Measurements from ENCODE around the gene BMP7.
A peak's percentile ranks its signal among the peaks of the same experiment; 100 is the strongest.

Gene BMP7

DNA sequence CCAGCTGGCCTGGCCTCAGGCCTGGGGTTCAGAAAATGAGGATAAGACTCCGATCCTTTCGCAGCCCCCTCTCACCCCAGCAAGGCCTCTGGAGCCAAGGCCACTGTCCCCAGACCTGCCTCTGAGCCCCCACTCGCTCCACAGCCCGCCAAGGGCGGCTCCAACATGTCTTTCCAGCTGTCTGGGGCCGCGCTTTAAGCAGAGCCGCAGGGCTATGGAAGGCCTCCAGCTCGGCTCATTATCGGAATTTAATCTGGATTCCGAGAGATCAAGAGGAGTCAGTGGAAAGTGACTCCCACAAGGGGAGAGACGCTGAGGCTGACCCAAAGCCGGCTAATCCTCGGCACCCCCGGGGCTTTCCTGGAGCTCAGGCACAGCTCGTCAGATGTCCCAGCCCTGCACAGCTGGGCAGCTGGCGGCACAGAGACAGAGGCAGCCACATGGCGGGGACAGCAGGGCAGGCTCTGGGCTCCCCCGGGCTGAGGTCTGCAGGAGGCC is 41.8 kb downstream of the BMP7 start:
- no peak for ATAC-seq

DNA sequence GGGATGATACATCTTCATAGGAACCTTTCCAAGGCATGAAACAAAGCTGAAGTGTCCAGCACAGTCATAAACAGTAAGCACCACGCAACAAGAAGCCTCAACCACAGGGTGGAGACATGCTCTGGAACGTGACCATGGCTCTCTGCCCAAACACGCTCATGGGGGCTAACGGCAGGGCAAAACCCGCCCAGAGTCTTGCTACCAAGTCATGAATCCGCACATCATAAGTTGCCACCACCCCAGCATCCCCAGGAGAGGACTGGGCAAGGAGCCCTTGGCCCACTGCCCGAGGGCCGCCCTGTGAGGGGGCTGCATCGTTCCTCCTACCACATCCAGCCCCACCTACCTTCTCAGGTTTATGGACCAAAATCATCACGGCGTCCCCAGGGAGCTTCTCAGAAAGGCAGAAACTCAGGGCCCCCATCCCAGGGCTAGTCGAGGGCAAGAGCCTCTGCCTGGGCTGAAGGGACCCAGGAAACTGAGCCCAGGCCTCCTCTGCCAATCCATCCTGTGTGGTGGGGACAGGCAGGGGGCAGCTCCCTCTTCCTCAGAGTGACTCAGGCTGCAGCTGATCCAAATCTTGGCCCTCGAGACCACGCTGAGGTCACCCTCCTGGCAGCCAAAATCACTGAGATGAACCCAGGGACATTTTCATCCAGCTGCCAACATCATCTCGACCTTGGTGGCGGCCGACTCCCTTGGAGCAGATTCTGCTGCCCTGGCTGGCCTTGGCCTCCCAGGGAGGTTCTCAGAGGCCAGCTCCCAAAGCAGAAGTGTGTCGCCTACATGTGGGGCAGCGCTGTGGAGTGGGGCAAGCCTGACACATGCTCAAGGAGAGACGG is 42.6 kb downstream of the BMP7 start:
- ATAC-seq = no peak

DNA sequence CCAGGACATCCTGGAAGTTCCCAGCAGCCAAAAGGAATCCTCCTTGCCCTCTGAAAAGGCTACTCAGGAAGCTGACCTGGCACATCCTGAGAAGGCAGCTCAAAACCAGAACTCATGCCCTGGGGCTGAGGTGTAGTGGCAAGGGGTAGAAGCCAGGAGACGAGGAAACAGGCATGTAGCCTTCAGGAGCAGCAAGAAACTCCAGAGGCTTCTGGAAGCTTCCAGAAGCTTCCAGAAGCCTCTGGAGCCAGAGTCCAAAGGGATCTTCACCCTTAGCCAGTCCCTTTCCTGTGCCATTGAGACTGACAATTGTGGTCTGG is 43.9 kb downstream of the BMP7 start:
- ATAC-seq = no peak

DNA sequence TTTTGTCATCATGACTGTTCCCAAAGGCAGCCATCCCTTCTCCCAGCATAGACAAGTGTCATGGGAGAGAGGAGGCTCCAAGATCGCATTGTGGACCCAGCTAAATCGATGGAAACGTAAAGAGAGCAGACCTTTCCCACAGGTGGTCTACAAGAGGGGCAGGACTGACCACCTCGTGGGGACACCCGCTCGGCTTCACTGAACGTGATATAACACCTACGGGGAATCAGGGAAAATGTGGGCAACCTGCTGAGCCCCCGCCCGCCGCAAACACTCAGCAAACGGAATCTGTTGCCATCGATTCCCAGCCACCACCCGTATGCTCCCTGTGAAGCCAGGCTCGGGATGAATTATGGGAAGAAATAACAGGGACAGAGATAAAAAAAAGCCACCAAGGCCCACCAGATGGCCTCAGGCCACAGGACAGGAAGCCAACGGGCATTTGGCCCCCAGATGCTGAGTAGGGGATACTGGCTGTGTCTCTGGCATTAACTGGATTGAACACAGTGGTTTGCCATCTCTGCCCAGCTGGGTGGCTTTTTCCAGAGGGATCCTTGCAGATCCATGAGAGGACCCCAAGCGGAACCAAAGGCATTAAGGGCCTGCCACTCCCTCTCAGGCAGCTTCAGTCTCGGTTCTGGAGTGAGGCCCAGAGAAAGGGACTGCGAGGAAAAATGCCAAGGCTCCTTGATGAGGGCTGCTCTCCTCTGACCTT is 44.4 kb downstream of the BMP7 start:
- ATAC-seq = no peak

DNA sequence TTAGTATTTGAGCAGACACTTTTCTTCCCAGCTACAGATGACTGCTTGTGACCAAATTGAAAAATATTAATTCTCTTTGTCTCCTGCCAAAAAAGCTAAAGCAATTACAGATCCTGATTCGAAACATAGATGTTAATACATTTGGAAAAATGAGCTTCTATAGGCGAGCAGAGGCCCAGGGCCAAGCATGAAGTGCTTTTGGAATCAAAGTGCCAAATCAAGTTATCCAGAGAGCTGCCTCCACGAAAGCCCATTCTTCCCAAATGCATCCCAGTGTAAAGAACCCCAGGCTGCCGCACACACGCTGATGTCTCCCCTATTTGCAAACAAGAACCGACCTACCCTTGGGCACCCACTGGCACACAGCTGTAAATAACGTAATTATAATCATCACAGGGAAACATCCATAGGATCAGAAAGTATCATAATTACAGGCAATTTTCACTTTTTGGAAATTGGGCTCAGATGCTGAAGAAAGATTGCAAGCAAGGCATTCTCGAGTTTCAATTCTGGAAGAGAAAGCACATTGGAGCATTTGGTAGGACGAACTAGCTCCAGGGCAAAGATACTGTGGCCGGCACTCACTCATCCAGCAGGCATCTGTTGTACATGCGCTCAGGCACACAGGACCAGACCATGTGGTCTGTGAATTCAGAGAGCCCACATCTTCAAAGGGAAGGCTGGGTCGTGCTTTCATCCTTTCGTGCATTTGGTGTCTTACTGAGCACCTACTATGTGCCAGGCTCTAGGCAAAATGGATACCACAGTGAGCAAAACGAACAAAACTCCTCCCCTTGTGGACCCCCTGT is 45.9 kb downstream of the BMP7 start:
- ATAC-seq = no peak

DNA sequence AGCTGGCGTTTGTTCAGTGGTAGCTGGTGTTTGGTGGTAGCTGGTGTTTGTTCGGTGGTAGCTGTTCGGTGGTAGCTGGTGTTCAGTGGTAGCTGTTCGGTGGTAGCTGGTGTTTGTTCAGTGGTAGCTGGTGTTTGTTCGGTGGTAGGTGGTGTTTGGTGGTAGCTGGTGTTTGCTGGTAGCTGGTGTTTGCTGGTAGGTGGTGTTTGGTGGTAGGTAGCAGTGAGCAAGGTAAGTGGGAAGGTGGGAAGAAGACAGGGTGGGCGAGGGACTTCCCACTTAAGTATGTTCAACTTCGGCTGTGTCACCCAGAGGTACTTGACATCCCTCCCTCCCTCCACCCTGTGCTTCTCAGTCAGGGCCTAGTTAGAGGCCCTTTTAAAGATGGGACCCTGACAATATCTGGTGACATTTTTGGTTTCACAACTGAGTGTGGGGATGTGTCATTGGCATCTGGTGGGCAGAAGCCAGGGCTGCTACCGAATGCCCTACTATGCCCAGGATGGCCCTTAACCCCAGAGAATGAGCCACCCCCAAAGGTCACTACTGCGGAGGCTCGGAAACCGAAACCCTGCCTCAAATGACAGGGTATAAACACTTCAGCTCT is 47.3 kb downstream of the BMP7 start:
- no peak for ATAC-seq

DNA sequence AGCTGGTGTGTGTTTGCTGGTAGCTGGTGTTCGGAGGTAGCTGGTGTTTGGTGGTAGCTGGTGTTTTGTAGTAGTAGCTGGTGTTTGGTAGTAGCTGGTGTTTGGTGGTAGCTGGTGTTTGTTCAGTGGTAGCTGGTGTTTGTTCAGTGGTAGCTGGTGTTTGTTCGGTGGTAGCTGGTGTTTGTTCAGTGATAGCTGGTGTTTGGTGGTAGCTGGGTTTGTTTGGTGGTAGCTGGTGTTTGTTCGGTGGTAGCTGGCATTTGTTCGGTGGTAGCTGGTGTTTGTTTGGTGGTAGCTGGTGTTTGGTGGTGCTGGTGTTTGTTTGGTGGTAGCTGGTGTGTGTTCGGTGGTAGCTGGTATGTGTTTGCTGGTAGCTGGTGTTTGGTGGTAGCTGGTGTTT is 48.0 kb downstream of the BMP7 start:
- ATAC-seq = no peak

DNA sequence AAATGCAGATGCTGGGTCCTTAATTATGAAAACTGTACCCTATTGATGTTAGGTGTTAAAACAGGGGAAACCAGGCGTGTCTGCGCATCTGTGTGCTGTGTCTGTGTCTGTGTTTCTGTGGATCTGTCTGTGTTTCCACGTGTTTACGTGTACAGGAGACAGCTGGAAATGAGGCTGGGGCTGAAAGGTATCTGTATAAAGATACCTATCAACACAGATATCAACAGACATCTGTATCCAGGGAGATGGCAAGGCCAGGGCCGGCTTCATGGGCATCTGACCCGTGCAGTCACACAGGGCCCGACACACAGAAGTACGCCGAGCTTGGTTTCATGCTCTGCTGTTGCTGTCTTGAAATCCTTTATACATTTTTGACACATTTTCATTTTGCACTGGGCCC is 48.6 kb downstream of the BMP7 start:
- no peak for ATAC-seq

DNA sequence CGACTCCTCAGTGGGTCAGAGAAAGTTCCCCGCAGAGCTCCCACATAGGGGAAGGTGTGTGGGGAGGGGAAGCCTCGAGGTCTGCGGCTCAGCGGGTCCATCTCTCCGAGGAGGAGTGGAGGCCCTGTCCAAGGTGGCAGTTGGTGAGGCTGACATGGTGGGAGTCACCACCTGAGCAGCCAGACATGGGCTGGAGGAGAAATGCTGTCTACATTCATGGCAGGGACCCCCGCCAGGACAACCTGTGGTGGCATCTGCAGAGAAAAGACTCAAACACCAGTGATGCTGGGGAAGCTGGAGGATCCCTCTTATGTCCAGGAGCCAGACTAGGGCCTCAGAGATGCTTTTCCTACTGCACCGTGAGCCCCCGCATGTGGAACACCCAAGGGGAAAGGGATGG is 49.8 kb downstream of the BMP7 start:
- no peak for ATAC-seq

DNA sequence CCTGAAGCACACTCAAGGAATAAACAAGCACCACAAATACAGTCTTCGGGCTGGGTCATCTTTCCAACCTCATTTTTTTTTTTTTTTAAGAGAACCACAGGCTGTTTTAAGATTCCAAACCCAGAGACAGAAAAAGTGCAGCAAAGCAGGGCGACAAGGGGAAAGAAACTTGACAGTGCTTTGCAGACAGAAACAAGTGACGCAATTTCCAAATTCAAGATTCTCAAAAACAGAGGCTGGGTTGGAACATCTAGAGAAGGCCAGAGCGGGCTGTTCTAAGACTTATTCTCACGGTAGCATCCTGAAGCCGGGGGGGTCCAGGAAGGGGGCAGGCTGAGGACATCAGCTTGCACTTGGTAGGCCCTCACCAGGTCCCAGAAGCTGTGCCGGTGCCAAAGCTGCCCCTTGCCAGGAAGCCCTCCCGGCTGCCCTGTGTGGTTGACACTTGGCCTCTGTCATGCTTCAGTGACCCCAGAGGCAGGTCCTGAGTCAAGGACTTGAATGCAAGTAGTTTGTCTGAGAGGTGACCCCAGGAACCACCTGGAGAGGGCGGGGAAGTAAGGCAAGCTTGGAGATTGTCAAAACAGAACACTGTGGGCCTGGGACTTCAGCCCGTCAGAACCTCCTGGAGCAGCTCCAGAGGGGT is 50.5 kb downstream of the BMP7 start:
- no peak for ATAC-seq

DNA sequence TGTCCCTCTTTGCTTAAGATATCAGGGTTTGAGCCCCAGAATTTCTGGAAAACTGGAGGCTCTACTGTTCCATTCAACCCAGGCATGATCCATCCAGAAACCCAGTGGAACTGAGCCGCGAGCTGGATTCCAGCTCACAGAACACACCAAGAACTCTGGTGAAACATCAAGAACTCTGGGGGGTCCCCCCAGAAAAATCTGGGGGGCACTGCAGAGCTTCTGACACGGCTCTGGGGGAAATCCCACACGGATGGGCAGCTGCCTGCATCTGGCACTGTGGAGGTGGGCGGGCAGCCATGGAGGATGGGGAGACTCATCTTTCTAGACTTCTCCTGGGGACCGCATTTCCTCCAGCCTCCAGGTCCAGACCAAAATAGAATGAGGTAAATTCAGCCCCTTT is 51.0 kb downstream of the BMP7 start:
- ATAC-seq = no peak

DNA sequence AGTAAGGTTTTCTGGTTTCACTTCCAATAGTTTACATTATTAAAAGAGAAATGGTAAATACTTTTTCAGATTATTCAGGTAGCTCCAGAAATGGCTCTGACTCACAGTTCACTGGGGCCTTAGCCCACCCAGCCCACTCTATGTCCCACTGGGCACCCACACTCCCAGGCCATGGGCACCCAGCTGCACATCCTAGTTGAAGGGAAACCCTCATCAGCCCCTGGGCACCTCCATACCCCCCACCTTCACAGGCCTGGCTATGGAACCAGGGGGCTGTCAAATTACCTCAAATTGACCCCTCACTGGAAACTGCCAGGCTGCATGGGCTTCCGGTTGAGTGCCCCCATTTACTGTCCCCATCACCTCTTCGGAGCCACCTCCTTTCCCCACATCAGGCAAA is 51.5 kb downstream of the BMP7 start:
- no peak for ATAC-seq

DNA sequence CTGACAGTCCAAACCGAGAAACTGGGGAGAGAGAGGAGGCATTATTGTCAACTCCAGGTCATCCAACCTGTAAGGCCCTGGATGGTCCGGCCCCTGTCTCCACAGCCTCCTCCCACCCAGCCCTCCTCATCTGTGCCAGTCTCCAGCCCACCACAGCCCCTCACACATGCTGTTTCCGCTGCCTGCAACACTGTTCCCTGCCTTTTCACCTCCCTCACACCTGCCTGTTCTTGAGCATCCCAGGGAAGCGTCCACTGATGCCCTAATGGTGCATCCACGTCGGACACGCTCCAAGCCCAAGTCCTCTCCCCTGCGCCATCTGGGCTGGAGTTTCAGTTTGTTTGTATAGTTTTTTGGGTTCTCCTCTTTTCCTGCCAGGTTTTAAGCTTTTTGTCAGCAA is 52.0 kb downstream of the BMP7 start:
- ATAC-seq = no peak

DNA sequence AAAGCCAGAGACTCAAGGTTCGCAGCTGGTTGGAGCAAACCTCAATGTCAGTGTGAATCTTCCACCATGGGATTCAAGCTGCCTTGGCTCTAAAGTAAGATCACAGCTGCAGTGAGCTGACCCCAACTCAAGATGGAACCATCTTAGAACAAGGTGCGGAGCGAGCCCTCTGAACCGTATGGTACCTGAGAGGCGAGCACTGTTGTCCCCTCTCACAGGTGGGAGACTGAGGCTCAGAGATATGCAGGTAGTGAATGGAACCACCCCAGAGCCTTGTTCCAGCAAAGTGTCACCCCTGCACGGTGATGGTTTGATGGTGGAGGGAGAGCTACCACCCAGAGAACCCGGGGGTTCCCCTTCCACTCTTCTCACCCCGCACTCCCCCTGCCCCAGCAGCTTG is 52.5 kb downstream of the BMP7 start:
- ATAC-seq = no peak

DNA sequence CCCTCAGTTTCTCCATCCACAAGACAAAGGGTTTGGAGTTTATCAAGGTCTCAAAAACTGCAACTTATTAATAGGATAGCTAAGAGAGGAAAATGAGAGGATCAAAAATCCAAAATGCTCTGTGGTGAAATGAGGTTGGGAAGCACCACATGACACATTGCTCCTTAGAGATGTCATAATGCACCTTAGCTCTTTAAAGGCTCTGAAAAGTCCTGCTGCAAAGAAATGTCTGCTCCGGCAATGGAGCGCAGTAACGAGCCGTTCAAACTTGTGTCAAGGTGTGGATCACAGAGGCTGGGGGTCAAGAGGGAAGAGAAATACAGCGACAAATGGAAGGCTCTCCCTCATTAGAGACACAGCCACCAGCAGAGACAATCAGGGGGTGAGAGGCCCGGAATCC is 53.1 kb downstream of the BMP7 start:
- ATAC-seq = no peak

DNA sequence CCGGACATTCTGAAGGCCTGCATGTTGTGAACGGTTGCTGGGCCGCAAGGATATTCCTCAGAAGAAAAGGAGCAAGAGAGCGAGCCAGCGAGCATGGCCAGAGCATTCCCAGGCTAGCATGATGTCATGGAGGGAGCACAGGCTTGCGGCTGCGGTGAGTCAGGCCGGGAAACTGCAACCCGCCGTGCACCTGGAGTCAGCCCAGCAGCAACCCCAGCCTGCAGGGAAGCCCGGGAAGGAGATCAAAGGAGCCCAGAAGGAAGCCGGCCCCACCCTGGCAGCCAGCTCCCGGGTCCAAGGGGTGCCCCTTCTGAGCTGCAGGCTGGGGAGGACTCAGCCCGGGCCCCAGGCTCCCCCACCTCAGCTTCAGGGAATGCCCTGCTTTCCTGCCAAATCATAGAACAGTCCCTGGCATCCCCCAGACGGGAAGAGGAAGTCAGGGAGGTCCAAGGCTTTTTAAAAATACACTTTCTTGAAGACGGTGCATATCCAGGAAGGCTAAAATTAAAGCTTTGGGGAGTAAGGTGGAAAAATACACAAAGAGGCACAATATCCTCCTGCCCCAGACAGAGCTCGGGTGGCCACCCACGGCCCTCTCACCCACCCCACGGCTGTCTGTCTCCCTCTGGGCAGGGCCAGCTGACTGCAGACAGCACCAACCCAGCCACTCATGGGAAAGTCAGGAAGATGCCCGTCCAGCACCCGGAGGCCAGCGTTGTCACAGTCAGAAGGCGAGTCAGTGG is 53.7 kb downstream of the BMP7 start:
- peak in 1 of 2 donors; percentile 20 for ATAC-seq

DNA sequence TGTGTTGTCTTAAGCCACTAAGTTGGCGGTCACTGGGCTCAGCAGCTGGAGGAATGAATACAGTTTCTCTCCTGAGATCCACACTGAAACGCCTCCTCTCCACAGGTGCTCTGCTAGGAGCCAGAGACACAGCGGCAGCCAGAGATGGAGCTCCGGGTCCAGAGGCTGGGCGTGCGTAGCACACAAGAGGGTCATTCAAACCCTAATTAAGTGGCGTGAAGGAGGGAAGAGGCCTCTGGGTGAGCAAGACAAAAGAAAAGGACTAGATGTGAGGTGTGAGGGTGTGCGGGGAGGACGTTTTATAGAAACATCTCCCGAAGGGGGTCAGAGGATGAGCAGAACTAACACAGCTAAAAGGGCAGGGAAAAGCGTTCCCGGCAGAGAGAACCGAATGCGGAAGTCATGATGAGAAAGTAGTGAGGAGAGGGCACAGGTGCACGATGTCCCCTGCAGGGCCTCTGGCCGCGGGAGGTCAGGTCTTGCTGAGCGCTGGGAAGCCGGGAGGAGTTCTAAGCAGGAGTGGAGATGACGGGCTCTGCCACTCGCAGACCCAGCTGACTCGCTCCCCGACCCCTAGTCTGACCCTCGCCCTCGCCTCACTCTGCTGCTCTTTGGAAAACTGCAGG is 54.4 kb downstream of the BMP7 start:
- ATAC-seq = no peak

DNA sequence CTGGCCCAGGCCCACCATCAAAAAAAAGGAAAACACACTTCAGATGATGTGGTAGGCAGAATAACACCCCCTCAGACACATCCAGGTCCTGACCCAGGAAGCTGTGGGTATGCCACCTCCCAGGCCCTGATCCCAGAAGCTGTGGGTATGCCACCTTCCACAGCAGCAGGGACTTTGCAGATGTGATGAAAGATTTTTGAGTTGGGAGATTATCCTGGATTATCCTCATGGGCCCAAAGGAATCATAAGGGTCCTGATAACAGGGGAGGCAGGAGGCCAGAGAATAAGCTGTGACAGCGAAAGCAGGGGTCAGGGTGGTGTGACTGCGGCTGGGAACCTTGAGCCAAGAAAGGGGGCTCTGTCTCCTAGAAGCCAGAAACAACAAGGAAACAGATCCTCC is 55.0 kb downstream of the BMP7 start:
- ATAC-seq = no peak

DNA sequence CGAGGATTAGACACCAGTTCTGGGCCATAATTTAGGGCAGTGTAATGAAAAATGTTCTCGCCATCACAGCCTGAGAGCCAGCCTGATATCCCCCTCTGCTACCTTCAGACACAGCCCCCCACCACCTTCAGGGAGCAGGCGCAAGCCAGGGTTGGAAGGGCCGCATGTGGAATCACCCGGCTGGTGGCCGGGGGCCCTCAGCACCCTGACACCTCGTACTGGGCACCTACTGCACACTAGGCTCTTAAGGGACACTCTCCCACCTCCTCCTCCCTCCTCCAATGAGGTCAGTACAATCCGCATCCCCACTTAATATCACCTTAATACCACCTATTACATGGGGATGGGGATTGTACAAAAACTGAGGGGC is 55.5 kb downstream of the BMP7 start:
- no peak for ATAC-seq

DNA sequence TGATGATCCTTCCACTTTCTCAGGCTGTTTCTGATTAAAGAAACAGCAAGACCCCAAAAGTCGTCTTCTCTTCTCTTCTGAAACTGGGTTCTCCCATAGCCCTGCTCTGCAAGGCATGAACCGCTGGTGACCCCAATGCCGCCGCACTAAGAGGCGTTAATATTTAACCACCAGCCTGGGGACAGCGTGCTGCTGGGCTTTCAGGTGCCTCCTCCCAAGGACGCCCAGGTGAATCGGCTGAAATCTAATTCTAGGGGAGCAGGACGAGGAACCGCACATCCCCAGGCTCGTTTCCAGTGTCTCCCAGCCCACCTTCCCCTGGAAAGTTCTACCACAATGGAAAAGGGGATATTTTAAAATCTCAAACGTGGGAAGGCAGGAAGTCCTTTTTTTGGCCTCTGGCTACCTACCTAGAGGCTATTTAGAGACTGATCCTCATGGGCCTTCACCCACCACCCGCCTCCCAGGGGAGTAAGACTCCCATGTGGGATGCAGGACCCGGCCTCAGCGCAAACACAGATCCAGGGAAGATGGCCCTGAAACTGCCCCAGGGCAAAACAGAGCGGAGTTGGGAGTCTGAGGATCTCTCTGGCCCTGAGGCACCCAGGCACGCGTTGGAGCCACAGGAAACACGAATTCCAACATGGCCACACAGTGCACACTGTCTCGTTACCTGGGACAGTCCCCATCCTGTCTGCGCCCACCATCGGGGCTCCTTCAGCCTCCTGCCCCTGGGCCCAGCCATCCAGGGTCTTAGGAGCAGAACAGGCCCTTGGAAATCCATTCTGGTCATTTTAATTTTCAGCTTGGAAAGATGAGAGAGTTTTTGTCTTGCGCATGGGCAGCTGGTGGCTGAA is 56.2 kb downstream of the BMP7 start:
- ATAC-seq = no peak

All from activated CD4-positive, CD25-positive, alpha-beta regulatory T cell treated with anti-CD3 and anti-CD28 coated beads, Interleukin-2, amount 50 U/mL, for 24 hours (primary cell).